Measurements from ENCODE around the gene CNGA4.
"Not testable (repeated sequence)": the region's sequence is repeated elsewhere in the genome, so short reads cannot be mapped to it uniquely, and the experiment has no call there.

CNGA4 gene

DNA sequence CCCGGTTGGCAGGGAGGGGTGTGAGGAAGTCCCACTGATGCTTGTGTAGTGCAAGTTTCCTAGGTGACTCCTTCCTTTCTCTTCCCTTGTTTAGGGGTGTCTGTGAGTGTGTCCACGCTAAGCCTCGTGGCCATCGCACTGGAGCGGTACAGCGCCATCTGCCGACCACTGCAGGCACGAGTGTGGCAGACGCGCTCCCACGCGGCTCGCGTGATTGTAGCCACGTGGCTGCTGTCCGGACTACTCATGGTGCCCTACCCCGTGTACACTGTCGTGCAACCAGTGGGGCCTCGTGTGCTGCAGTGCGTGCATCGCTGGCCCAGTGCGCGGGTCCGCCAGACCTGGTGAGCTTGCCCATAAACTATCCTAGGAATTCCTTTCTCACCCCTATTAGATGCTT, 31.1 kb downstream of the CNGA4 start:
- no peak for DNase-seq

DNA sequence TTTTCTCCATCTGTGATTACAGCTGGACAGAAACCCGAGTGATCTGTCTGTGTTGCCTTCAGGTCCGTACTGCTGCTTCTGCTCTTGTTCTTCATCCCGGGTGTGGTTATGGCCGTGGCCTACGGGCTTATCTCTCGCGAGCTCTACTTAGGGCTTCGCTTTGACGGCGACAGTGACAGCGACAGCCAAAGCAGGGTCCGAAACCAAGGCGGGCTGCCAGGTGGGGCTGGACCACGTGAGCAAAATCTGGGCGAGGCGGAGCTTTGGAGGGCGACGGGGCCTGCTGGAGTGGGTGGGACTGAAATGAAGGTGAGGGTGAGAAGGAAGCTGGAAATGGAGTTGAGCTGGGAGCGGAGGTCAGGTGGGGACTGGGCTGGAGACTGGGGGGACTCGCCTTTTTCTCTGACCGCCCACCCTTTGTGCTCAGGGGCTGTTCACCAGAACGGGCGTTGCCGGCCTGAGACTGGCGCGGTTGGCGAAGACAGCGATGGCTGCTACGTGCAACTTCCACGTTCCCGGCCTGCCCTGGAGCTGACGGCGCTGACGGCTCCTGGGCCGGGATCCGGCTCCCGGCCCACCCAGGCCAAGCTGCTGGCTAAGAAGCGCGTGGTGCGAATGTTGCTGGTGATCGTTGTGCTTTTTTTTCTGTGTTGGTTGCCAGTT, 31.8 kb downstream of the CNGA4 start:
- DNase-seq, result no peak

DNA sequence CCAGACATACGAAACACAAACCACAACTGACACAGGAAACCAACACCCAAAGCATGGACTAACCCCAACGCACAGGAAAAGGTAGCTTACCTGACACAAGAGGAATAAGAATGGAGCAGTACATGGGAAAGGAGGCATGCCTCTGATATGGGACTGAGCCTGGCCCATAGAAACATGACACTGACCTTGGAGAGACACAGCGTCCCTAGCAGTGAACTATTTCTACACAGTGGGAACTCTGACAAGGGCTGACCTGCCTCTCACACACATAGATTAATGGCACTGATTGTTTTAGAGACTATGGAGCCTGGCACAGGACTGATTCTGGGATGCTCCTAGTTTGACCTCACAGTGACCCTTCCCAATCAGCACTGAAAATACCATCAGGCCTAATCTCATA, 32.7 kb downstream of the CNGA4 start:
- DNase-seq, result no peak

DNA sequence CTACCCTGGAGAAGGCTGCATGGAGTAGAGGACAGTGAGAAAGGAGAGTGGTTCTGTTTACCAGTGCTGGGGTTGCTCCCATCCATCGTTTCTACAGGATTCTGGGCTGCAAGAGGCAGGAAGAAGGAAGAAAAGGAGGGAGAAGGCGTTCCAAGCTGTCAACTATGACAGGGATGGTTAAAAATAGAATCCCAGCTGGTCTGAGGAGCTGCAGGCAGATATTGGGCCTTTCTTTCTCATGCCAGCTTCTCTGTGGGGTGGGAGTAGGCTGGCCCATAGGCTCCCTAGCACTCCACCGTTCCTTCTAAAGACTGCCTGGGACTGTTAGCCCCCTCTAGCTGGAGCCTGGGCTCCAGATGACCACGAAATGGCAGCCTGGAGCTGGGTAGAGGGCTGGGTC, 34.3 kb downstream of the CNGA4 start:
- no peak for DNase-seq

DNA sequence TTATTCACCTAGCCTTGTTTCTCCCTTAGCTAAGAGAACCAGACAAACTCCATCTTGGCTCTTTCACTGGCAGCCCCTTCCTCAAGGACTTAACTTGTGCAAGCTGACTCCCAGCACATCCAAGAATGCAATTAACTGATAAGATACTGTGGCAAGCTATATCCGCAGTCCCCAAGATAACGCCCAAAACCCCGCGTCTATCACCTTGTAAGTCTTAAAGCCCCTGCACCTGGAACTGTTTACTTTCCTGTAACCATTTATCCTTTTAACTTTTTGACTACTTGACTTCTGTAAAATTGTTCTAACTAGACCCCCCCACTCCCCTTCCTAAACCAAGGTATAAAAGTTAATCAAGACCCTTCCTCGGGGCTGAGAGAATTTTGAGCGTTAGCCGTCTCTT, 41.9 kb downstream of the CNGA4 start:
- not testable (repeated sequence) for DNase-seq

DNA sequence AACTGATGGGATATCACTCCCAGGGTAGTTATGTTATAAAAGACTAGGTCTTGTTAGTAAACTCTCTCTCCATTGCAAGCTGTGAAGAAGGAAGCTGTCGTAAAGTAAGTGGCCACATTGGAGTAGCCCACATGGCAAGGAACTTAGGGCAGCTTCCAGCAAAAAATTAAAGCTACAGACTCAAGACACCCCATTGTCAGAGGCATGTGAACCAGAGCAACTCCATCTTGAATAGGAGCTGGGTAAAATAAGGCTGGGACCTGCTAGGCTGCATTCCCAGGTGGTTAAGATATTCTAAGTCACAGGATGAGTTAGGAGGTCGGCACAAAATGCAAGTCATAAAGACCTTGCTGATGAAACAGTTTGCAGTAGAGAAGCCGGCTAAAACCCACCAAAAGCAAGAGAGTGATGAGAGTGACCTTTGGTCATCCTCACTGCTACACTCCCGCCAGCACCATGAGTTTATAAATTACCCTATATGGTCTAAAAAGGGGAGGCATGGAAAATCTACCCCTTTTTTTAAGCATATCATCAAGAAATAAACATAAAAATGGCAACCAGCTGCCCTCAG, 44.6 kb downstream of the CNGA4 start:
- DNase-seq, result no peak

DNA sequence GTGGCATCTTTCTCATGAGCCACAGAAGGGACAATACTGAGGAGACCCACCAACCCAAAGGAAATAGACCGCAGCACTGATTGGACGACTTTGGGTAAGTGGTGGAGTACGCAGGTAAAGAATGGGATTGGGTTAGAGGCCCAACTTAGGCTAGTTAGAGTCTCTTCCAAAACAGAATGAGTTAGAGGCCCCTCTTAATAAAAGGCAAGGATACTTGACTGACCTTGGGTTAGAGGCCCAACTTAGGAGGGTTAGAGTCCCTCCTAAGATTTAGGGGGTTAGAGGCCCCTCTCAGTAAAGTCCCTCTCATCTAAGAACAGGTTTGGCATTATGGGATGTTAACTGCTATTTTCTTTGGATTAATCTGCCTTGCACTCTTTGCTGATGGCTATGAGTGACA, 45.4 kb downstream of the CNGA4 start:
- DNase-seq, result no peak

DNA sequence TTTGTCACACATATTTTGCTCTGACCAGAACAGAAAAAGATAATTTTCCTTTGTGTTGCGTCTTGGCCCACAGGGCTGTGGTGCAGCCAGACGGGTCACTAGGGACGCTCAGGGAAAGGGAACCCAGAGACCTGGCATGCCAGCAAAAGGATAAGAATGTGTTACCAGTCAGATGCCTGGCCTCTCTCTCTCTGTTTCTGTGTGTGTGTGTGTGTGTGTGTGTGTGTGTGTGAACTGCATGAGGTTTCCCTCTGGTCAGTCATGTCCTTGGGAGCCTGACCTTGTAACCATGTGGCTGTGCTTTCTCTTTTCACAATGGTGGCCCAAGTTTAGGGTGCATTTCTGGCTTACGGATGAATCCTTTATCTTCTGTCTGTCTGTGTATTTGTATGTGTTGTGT, 46.1 kb downstream of the CNGA4 start:
- DNase-seq, result no peak

All from SW 1271 (cell line).